Astrocyte (in vitro differentiated cells and primary cell): ENCODE data around the gene TAF4.

Source experiments
- CTCF ChIP-seq: IDR thresholded peaks from 2 replicates; pipeline ENCODE4 v1.5.1; 2011; ENCODE audit warnings: low read depth, mild to moderate bottlenecking, inconsistent platforms, low read length, moderate library complexity; ENCODE audit not compliant: insufficient read depth
- EZH2 ChIP-seq: IDR thresholded peaks from 2 replicates; pipeline ENCODE4 v1.6.1; 2012; ENCODE audit warnings: mild to moderate bottlenecking, low read length, inconsistent platforms; ENCODE audit not compliant: insufficient read depth

- TF ChIP-seq CTCF, result no peak
- TF ChIP-seq EZH2, result no peak
Observed at GRCh38 chr20:62097881-62098407, 32.3 kb upstream of the TAF4 start.
